Endothelial cell of umbilical vein (primary cell): Measurements from ENCODE around the gene PDE7B. TPM values are rescaled to one million over a fixed set of nuclear protein-coding genes. Genes with fewer than 3 reads are reported as not detected.

ENCODE experiments used
- BruUV-seq: library from RNA; stranded (reverse); fragments of 400-500 nt; replicated peaks from 2 replicates; lab custom pipeline; 2021; lab: Mats Ljungman, UMichigan
- CTCF ChIA-PET: fragments of 300-600, 350-600 bp; sonication (Branson Sonifier 250); formaldehyde crosslinking; loops from one replicate; lab custom pipeline; 2021; ENCODE audit warnings: antibody characterized with exemption, inconsistent platforms; lab: Charles Lee
- POLR2A ChIA-PET: fragments of 300-600, 350-600 bp; sonication (Branson Sonifier 250); formaldehyde crosslinking; loops from one replicate; lab custom pipeline; 2021; ENCODE audit warnings: antibody characterized with exemption, inconsistent platforms; lab: Charles Lee
- DNase-seq: peaks from one replicate; pipeline ENCODE4 v3.0.0-alpha.2; 2011; ENCODE audit warnings: low read depth, low spot score
- FAIRE-seq: peaks from 2 replicates; lab custom pipeline; 2011; peaks lifted over from hg19 to GRCh38; lab: Jason Lieb, UNC
- H2AFZ ChIP-seq: 2 replicates; pipeline ENCODE4 v1.6.0; 2012; ENCODE audit warnings: low read depth, low read length, control low read depth, inconsistent platforms
- H3K27ac ChIP-seq: 2 replicates; pipeline ENCODE4 v1.5.1; 2011; ENCODE audit warnings: low read depth, mild to moderate bottlenecking, control low read depth, low read length, moderate library complexity; ENCODE audit not compliant: insufficient read depth
- H3K27me3 ChIP-seq, 2 experiments: 2 replicates each; pipeline versions ENCODE4 v1.6.0 to v1.6.1; 2011; ENCODE audit warnings: low read length in 2 of 2, mixed read lengths in 1 of 2; ENCODE audit not compliant: control insufficient read depth in 2 of 2, insufficient read depth in 2 of 2
- H3K36me3 ChIP-seq, 2 experiments: 2 replicates in 1 of 2; 3 replicates in 1 of 2; pipeline ENCODE4 v1.5.1; 2011; ENCODE audit warnings: low read length in 2 of 2, mild to moderate bottlenecking in 1 of 2, moderate library complexity in 1 of 2; ENCODE audit not compliant: control insufficient read depth in 2 of 2, insufficient read depth in 2 of 2; ENCODE audit errors: extremely low read depth in 1 of 2
- H3K4me1 ChIP-seq: 3 replicates; pipeline ENCODE4 v1.5.1; 2011; ENCODE audit warnings: mild to moderate bottlenecking, low read length; ENCODE audit not compliant: control insufficient read depth, insufficient read depth; ENCODE audit errors: extremely low read depth
- H3K4me2 ChIP-seq: 2 replicates; pipeline ENCODE4 v1.6.1; 2011; ENCODE audit warnings: low read length, control low read depth, mixed read lengths; ENCODE audit not compliant: insufficient read depth
- H3K4me3 ChIP-seq, 3 experiments: fragments of 200-600 bp in 1 of 3; sonication (generic), shearing (Covaris generic) in 1 of 3; replicated peaks in 1 of 3; 2 replicates each; pipeline ENCODE4 v1.5.1; 2011 to 2016; ENCODE audit warnings: control low read depth in 3 of 3, low read length in 3 of 3, mild to moderate bottlenecking in 2 of 3, inconsistent platforms in 1 of 3, low read depth in 1 of 3, moderate library complexity in 1 of 3; ENCODE audit not compliant: insufficient read depth in 1 of 3
- H3K79me2 ChIP-seq: 2 replicates; pipeline ENCODE4 v1.6.0; 2012; ENCODE audit warnings: low read length, inconsistent platforms; ENCODE audit not compliant: control insufficient read depth, insufficient read depth
- H3K9ac ChIP-seq: replicated peaks from 2 replicates; pipeline ENCODE3; 2011; ENCODE audit warnings: low read length, control low read depth; ENCODE audit not compliant: insufficient read depth; ENCODE audit errors: extremely low read depth
- H3K9me1 ChIP-seq: replicated peaks from 3 replicates; pipeline ENCODE4 v1.6.0; 2011; ENCODE audit warnings: mild to moderate bottlenecking, low read length; ENCODE audit not compliant: control insufficient read depth, insufficient read depth; ENCODE audit errors: extremely low read depth
- H3K9me3 ChIP-seq: replicated peaks from 2 replicates; pipeline ENCODE4 v1.5.1; 2012; ENCODE audit warnings: low read length, inconsistent platforms; ENCODE audit not compliant: control insufficient read depth, insufficient read depth
- H4K20me1 ChIP-seq: replicated peaks from 2 replicates; pipeline ENCODE3; 2011; ENCODE audit warnings: mild to moderate bottlenecking, low read length; ENCODE audit not compliant: control insufficient read depth, insufficient read depth; ENCODE audit errors: extremely low read depth
- CTCF ChIP-seq, 2 donors: IDR thresholded peaks; 1 replicate in 1 of 2; 2 replicates in 1 of 2; pipeline ENCODE4 v1.5.1; 2011; ENCODE audit warnings: low read length in 2 of 2, mild to moderate bottlenecking in 2 of 2, moderate library complexity in 2 of 2, control low read depth in 1 of 2, inconsistent platforms in 1 of 2, low read depth in 1 of 2; ENCODE audit not compliant: insufficient read depth in 1 of 2; ENCODE audit errors: extremely low read depth in 1 of 2
- EZH2 ChIP-seq: IDR thresholded peaks from 2 replicates; pipeline ENCODE4 v1.6.1; 2012; ENCODE audit warnings: borderline replicate concordance, low read depth, mild to moderate bottlenecking, moderate library complexity, low read length, inconsistent platforms; ENCODE audit not compliant: severe bottlenecking
- FOS ChIP-seq: IDR thresholded peaks from 2 replicates; pipeline ENCODE4 v1.6.1; 2011; ENCODE audit warnings: mild to moderate bottlenecking, low read length, moderate library complexity, borderline replicate concordance; ENCODE audit not compliant: insufficient read depth
- GATA2 ChIP-seq: IDR thresholded peaks from 2 replicates; pipeline ENCODE4 v1.7.0; 2011; ENCODE audit warnings: low read depth, mild to moderate bottlenecking, moderate library complexity, mixed read lengths, low read length; ENCODE audit not compliant: insufficient read length, insufficient read depth
- JUN ChIP-seq: IDR thresholded peaks from 2 replicates; pipeline ENCODE4 v1.6.1; 2011; ENCODE audit warnings: borderline replicate concordance, low read depth; ENCODE audit not compliant: insufficient read length, insufficient read depth
- MAX ChIP-seq: IDR thresholded peaks from 2 replicates; pipeline ENCODE4 v1.6.1; 2011; ENCODE audit not compliant: insufficient read depth, insufficient read length
- MYC ChIP-seq: IDR thresholded peaks from one replicate; pipeline ENCODE4 v1.6.1; 2011; ENCODE audit warnings: mild to moderate bottlenecking, low read depth, low read length
- POLR2A ChIP-seq: IDR thresholded peaks from 2 replicates; pipeline ENCODE4 v1.6.1; 2012; ENCODE audit warnings: low read depth, mild to moderate bottlenecking, control low read depth, low read length
- POLR2AphosphoS5 ChIP-seq: IDR thresholded peaks from 2 replicates; pipeline ENCODE4 v1.6.1; 2012; ENCODE audit warnings: low read depth, mild to moderate bottlenecking, control low read depth, low read length, moderate library complexity; ENCODE audit not compliant: insufficient read depth
- dilution Hi-C: fragments of 300-500 bp; cut with MboI; formaldehyde crosslinking; loops from one replicate; pipeline ENCODE4 v1.15.0; 2019; ENCODE audit warnings: low sequenced_read_pairs; ENCODE audit not compliant: extremely low pct_ligation_motif_present
- intact Hi-C: fragments of 100-400 bp; cut with micrococcal nuclease; formaldehyde crosslinking; loops from one replicate; pipeline ENCODE4 v1.10.0; 2022
- polyA plus RNA-seq, 4 experiments: library from polyadenylated mRNA; depleted of rRNA in 3 of 4; stranded (reverse) in 3 of 4; unstranded in 1 of 4; fragments of >200 nt; gene quantifications; 2 replicates each; pipeline versions ENCODE4 v1.2.1 to v1.2.3, GENCODE V29; 2011 to 2012; ENCODE audit warnings: missing spikeins in 1 of 4
- total RNA-seq: library from RNA; stranded (reverse); gene quantifications from 2 replicates; pipeline ENCODE4 v1.2.3, GENCODE V29; 2021

PDE7B gene
- total and polyA plus RNA-seq, 2 donors (not counting 3 experiments of a cell fraction or from before 2014, with no cell fraction given) = 20.6 to 25.1 TPM

- Histone ChIP-seq H3K9me1 (no peaks in the 10 kb centered on the region), H3K9ac (no peak overlapping the region), H3K27me3 (no peaks in the 10 kb centered on the region), H3K27ac (no peak overlapping the region), H3K9me3 (no peaks in the 10 kb centered on the region), H3K4me1 (no peaks in the 10 kb centered on the region), H2AFZ (no peak overlapping the region), H3K36me3 (no peaks in the 10 kb centered on the region), H4K20me1 (no peaks in the 10 kb centered on the region), H3K4me3 (no peak overlapping the region), H3K79me2 (no peaks in the 10 kb centered on the region), H3K4me2 (no peak overlapping the region)
- no peak for TF ChIP-seq CTCF (IDR thresholded peaks at IDR 0.05; ENCODE audit: extremely low read depth in 1 of 2, insufficient read depth in 1 of 2, low read depth in 1 of 2, low read length in 2 of 2)
- TF ChIP-seq POLR2AphosphoS5 = no peak
- TF ChIP-seq JUN = no peak
- no peak for TF ChIP-seq MAX
- TF ChIP-seq EZH2 = no peak
- TF ChIP-seq FOS = no peak
- TF ChIP-seq POLR2A = no peak
- no peak for TF ChIP-seq GATA2
- no peak for TF ChIP-seq MYC
- no peak for FAIRE-seq
- no peak for DNase-seq
- BruUV-seq = no TSS peak
- dilution Hi-C loops = no loop called here
- CTCF ChIA-PET = interaction anchor here (0.9 to 1.0 kb wide), 2 partner anchors 13 to 304 kb away, joined by 4 read pairs; no protein-coding TSS in a partner anchor
- intact Hi-C loops = no loop called here
- POLR2A ChIA-PET = no interaction called here
Measured at GRCh38 chr6:136213853-136214252, 362.4 kb downstream of the PDE7B start.
